Neural cell (in vitro differentiated cells): ENCODE results near the gene SAMD10. TPM values are rescaled to one million over a fixed set of nuclear protein-coding genes. Genes with fewer than 3 reads are reported as not detected.

Experiments used
- H2AFZ ChIP-seq: fragments of 200-600, 300-800 bp; sonication (generic), shearing (Covaris generic); 2 replicates; pipeline ENCODE4 v1.6.0; 2014; ENCODE audit warnings: low read depth, mild to moderate bottlenecking, antibody characterized with exemption, low read length, moderate library complexity
- H3F3A ChIP-seq: fragments of 200-600 bp; shearing (Covaris generic); 2 replicates; pipeline ENCODE4 v1.6.1; 2016; ENCODE audit warnings: mild to moderate bottlenecking, moderate library complexity, mixed read lengths, antibody characterized with exemption, low read length; ENCODE audit not compliant: insufficient read depth, poor library complexity, severe bottlenecking
- H3K27ac ChIP-seq: fragments of 200-600, 300-800 bp; sonication (generic), shearing (Covaris generic); 2 replicates; pipeline ENCODE4 v1.5.1; 2014; ENCODE audit warnings: mild to moderate bottlenecking, low read length, moderate library complexity
- H3K27me3 ChIP-seq: fragments of 300-800, 200-600 bp; sonication (generic), shearing (Covaris generic); 2 replicates; pipeline ENCODE4 v1.6.0; 2014; ENCODE audit warnings: mild to moderate bottlenecking, low read depth, low read length, moderate library complexity; ENCODE audit not compliant: insufficient read depth
- H3K36me3 ChIP-seq: fragments of 300-800, 200-600 bp; sonication (generic), shearing (Covaris generic); 2 replicates; pipeline ENCODE4 v1.5.1; 2014; ENCODE audit warnings: mild to moderate bottlenecking, antibody characterized with exemption, low read length, moderate library complexity; ENCODE audit not compliant: insufficient read depth
- H3K4me2 ChIP-seq: fragments of 300-800, 200-600 bp; sonication (generic), shearing (Covaris generic); 2 replicates; pipeline ENCODE4 v1.6.0; 2014; ENCODE audit warnings: mild to moderate bottlenecking, low read length
- H3K4me3 ChIP-seq: fragments of 300-800, 200-600 bp; sonication (generic), shearing (Covaris generic); 2 replicates; pipeline ENCODE4 v1.5.1; 2014; ENCODE audit warnings: mild to moderate bottlenecking, low read length, moderate library complexity
- H3K79me2 ChIP-seq: fragments of 200-600 bp; shearing (Covaris generic); replicated peaks from 2 replicates; pipeline ENCODE4 v1.6.0; 2014; ENCODE audit warnings: mild to moderate bottlenecking, low read length, moderate library complexity; ENCODE audit not compliant: insufficient read depth
- H3K9ac ChIP-seq: fragments of 300-800, 200-600 bp; sonication (generic), shearing (Covaris generic); 2 replicates; pipeline ENCODE4 v1.6.1; 2016; ENCODE audit warnings: mild to moderate bottlenecking, low read length, mixed read lengths
- H3K9me2 ChIP-seq: fragments of 200-600 bp; shearing (Covaris generic); 2 replicates; pipeline ENCODE4 v1.6.1; 2016; ENCODE audit warnings: mild to moderate bottlenecking, low read length, mixed read lengths; ENCODE audit not compliant: insufficient read depth
- H3K9me3 ChIP-seq: fragments of 200-600, 300-800 bp; sonication (generic), shearing (Covaris generic); 2 replicates; pipeline ENCODE4 v1.6.1; 2016; ENCODE audit warnings: mild to moderate bottlenecking, mixed run types, low read length, moderate library complexity, mixed read lengths
- H4K20me1 ChIP-seq: fragments of 200-600 bp; shearing (Covaris generic); 2 replicates; pipeline ENCODE4 v1.6.1; 2016; ENCODE audit warnings: mild to moderate bottlenecking, mixed run types; ENCODE audit not compliant: insufficient read depth
- CTCF ChIP-seq: fragments of 450-650 bp; IDR thresholded peaks from 2 replicates; pipeline ENCODE4 v1.5.1; 2014; ENCODE audit warnings: antibody characterized with exemption, mild to moderate bottlenecking, moderate library complexity; ENCODE audit not compliant: poor library complexity, severe bottlenecking
- EP300 ChIP-seq: fragments of 450-650 bp; conservative IDR thresholded peaks from 2 replicates; pipeline ENCODE4 v1.6.1; 2014; ENCODE audit warnings: antibody characterized with exemption, mild to moderate bottlenecking, moderate library complexity; ENCODE audit not compliant: poor library complexity, severe bottlenecking
- EZH2 ChIP-seq: fragments of 200-600, 300-800 bp; shearing (Covaris generic), sonication (generic); IDR thresholded peaks from 2 replicates; pipeline ENCODE4 v1.6.1; 2014; ENCODE audit warnings: antibody characterized with exemption, low read length, borderline replicate concordance, mild to moderate bottlenecking; ENCODE audit not compliant: insufficient read depth, poor library complexity, severe bottlenecking
- MXI1 ChIP-seq: fragments of 450-650 bp; conservative IDR thresholded peaks from 2 replicates; pipeline ENCODE4 v1.6.1; 2014; ENCODE audit warnings: antibody characterized with exemption, mild to moderate bottlenecking; ENCODE audit not compliant: poor library complexity, severe bottlenecking
- POLR2AphosphoS5 ChIP-seq: IDR thresholded peaks from 2 replicates; pipeline ENCODE4 v1.6.1; 2012
- RAD21 ChIP-seq: fragments of 450-650 bp; conservative IDR thresholded peaks from 2 replicates; pipeline ENCODE4 v1.6.1; 2014; ENCODE audit warnings: antibody characterized with exemption, mild to moderate bottlenecking, moderate library complexity
- REST ChIP-seq: IDR thresholded peaks from 2 replicates; pipeline ENCODE4 v1.6.1; 2012; ENCODE audit warnings: borderline replicate concordance
- SMC3 ChIP-seq: fragments of 450-650 bp; conservative IDR thresholded peaks from 2 replicates; pipeline ENCODE4 v1.6.1; 2014; ENCODE audit warnings: antibody characterized with exemption, mild to moderate bottlenecking, moderate library complexity; ENCODE audit not compliant: poor library complexity
- TAF1 ChIP-seq: IDR thresholded peaks from 2 replicates; pipeline ENCODE4 v1.6.1; 2012; ENCODE audit warnings: low read depth
- polyA plus RNA-seq: library from polyadenylated mRNA; depleted of rRNA; stranded (reverse); fragments of >200 nt; gene quantifications from 2 replicates; pipeline ENCODE4 v1.2.3, GENCODE V29; 2014

The SAMD10 gene
- polyA plus RNA-seq, 1 donor from 2014 or later = 23.3 TPM

GRCh38 chr20:64023361-64024140 lies 44.1 kb upstream of the SAMD10 start:
- no peak overlapping the region for H3K4me2 ChIP-seq
- H3K36me3 ChIP-seq = peaks cover 8% of the 10 kb centered on the region
- H3K79me2 ChIP-seq = no peaks in the 10 kb centered on the region
- H3F3A ChIP-seq = no peaks in the 10 kb centered on the region
- no peaks in the 10 kb centered on the region for H3K27me3 ChIP-seq
- H3K27ac ChIP-seq = no peak overlapping the region
- no peaks in the 10 kb centered on the region for H3K9me2 ChIP-seq
- no peak overlapping the region for H2AFZ ChIP-seq
- H3K9me3 ChIP-seq = no peaks in the 10 kb centered on the region
- no peak overlapping the region for H3K4me3 ChIP-seq
- TF ChIP-seq RAD21 = no peak
- TF ChIP-seq CTCF = no peak
- no peak for TF ChIP-seq POLR2AphosphoS5
- TF ChIP-seq REST = no peak
- no peak for TF ChIP-seq EZH2
- no peak for TF ChIP-seq MXI1
- no peak for TF ChIP-seq EP300
- TF ChIP-seq SMC3 = no peak
- TF ChIP-seq TAF1 = no peak
- no peak overlapping the region for H3K9ac ChIP-seq
- no peaks in the 10 kb centered on the region for H4K20me1 ChIP-seq

GRCh38 chr20:64022671-64023360 lies 43.4 kb upstream of the SAMD10 start:
- TF ChIP-seq POLR2AphosphoS5 (no peak), REST (no peak), EP300 (no peak)
- Histone ChIP-seq H3K27ac (no peak overlapping the region), H3K79me2 (no peaks in the 10 kb centered on the region), H3K27me3 (no peaks in the 10 kb centered on the region), H3K9me2 (no peaks in the 10 kb centered on the region), H4K20me1 (no peaks in the 10 kb centered on the region), H3K9me3 (no peaks in the 10 kb centered on the region), H3K36me3 (peaks cover 8% of the 10 kb centered on the region), H3K9ac (no peak overlapping the region), H3K4me2 (no peak overlapping the region), H3K4me3 (no peak overlapping the region), H3F3A (no peaks in the 10 kb centered on the region), H2AFZ (no peak overlapping the region)
